Common myeloid progenitor, CD34-positive (primary cell): ENCODE measurements around the gene ATP5PD.

Experiments used
- CTCF ChIA-PET: fragments of 350-600 bp; sonication (Branson Sonifier 250); formaldehyde crosslinking; loops from one replicate; lab custom pipeline; 2021; ENCODE audit warnings: antibody characterized with exemption; lab: Charles Lee
- POLR2A ChIA-PET: fragments of 350-600 bp; sonication (Branson Sonifier 250); formaldehyde crosslinking; loops from one replicate; lab custom pipeline; 2021; ENCODE audit warnings: antibody characterized with exemption; lab: Charles Lee
- DNase-seq, 3 donors: peaks; one replicate each; pipeline versions ENCODE4 v3.0.0 to v3.0.0-alpha.2; 2013
- H3K27ac ChIP-seq, 2 experiments: 1 replicate in 1 of 2; 2 replicates in 1 of 2; pipeline ENCODE4 v1.7.0; 2013; ENCODE audit warnings: inconsistent platforms in 2 of 2, low read length in 2 of 2, mild to moderate bottlenecking in 2 of 2, low read depth in 1 of 2, moderate library complexity in 1 of 2; ENCODE audit not compliant: severe bottlenecking in 2 of 2, insufficient read depth in 1 of 2, poor library complexity in 1 of 2
- H3K27me3 ChIP-seq, 5 experiments: replicated peaks in 2 of 5; 1 replicate in 3 of 5; 2 replicates in 2 of 5; pipeline versions ENCODE4 v1.6.1 to v1.7.0; 2013; ENCODE audit warnings: low read length in 4 of 5, mild to moderate bottlenecking in 2 of 5, moderate library complexity in 2 of 5, inconsistent platforms in 1 of 5; ENCODE audit not compliant: insufficient read depth in 5 of 5, control insufficient read depth in 4 of 5
- H3K36me3 ChIP-seq, 4 experiments: 1 replicate in 2 of 4; 2 replicates in 2 of 4; pipeline versions ENCODE4 v1.6.1 to v1.7.0; 2013; ENCODE audit warnings: low read length in 3 of 4, control low read depth in 1 of 4, mild to moderate bottlenecking in 1 of 4; ENCODE audit not compliant: control insufficient read depth in 4 of 4, insufficient read depth in 4 of 4
- H3K4me1 ChIP-seq, 4 experiments: 1 replicate in 3 of 4; 2 replicates in 1 of 4; pipeline versions ENCODE4 v1.6.1 to v1.7.1; 2013; ENCODE audit warnings: low read length in 3 of 4, mild to moderate bottlenecking in 3 of 4, control low read depth in 1 of 4, inconsistent platforms in 1 of 4, moderate library complexity in 1 of 4; ENCODE audit not compliant: control insufficient read depth in 4 of 4, insufficient read depth in 4 of 4; ENCODE audit errors: control extremely low read depth in 1 of 4
- H3K4me3 ChIP-seq, 7 experiments: 1 replicate in 4 of 7; 2 replicates in 3 of 7; pipeline versions ENCODE4 v1.5.1 to v1.7.0; 2013; ENCODE audit warnings: mild to moderate bottlenecking in 7 of 7, low read length in 6 of 7, moderate library complexity in 6 of 7, inconsistent platforms in 2 of 7, low read depth in 2 of 7, control low read depth in 1 of 7; ENCODE audit not compliant: insufficient read depth in 4 of 7, control insufficient read depth in 1 of 7; ENCODE audit errors: extremely low read depth in 1 of 7
- H3K9me3 ChIP-seq, 5 experiments: 1 replicate in 4 of 5; 2 replicates in 1 of 5; pipeline versions ENCODE4 v1.6.1 to v1.7.1; 2013; ENCODE audit warnings: low read length in 4 of 5, mild to moderate bottlenecking in 2 of 5, inconsistent platforms in 1 of 5, low read depth in 1 of 5, moderate library complexity in 1 of 5; ENCODE audit not compliant: control insufficient read depth in 4 of 5, insufficient read depth in 2 of 5; ENCODE audit errors: control extremely low read depth in 1 of 5
- WGBS: methylation state at CpG from one replicate; pipeline ENCODE4 v1.1.5; 2013; ENCODE audit not compliant: insufficient coverage; 5-methylcytosine and 5-hydroxymethylcytosine counted together

ATP5PD gene

DNA sequence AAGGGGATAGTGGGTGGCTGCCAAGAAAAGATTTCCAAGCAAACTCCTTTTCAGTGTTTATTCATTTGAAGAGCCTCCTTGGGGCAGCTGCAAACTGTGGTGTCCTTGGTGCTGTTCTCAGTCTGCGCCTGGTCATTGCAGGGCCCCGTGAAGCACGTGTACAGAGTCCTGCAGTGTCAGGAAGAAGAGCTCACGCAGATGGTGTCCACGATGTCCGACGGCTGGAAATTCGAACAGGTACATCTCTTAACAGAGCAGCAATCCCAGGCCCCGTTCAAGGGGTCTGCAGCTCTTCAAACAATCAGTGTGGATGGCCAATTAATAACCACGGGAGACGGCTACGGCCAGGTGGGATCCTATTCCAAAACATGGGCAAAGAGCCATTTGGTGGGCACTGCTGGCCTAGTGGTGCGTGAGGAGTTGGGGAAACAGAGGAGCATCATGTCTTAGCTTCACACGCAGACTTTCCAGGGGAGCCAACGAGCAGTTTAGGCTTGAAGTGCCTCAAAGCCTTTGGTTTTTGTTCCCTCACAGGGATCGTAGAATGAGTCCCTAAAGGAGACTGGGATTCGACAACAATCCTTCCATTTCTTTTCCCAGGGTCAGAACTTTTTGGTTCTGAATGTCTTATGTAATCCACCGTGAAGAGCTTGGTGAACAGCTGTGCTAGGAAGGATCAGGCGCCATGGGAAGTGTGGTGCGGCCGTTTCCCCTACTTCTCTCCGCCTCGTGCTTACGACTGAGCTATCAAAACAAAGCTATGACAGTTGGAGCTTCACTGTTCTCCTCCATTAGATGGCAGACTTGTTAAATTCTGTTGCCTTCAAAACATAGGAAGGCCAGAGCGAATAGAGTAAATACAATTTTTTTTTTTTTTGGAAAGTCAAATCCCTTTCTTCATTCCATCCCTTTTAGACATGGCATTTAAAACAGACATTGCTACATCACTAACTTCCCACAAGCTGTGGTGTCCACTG, 12.9 kb upstream of the ATP5PD start:
- no peak overlapping the region for H3K4me3 ChIP-seq
- H3K36me3 ChIP-seq: peaks cover 10 to 60% (median 46%) of the 10 kb centered on the region in 4 experiments
- peaks cover 1 to 10% (median 5%) of the 10 kb centered on the region in 4 experiments for H3K4me1 ChIP-seq
- peak; percentile 69 to 79 (median 78) for DNase-seq
- no peaks in the 10 kb centered on the region for H3K9me3 ChIP-seq
- CTCF ChIA-PET: interaction anchor here (0.6 to 9.9 kb wide), 34 partner anchors 10 to 245 kb away, joined by 3 to 107 read pairs (median 4); partner anchors contain the start of genes ARMC7, KCTD2, NT5C and SLC16A5
- WGBS: 78% methylated on average over 21 of the region's 25 CpGs
- POLR2A ChIA-PET: interaction anchor here (0.6 to 1.5 kb wide), 6 partner anchors 47 to 121 kb away, joined by 3 to 6 read pairs (median 4); partner anchors contain the start of gene ARMC7
- H3K27me3 ChIP-seq: no peaks in the 10 kb centered on the region
- peak overlapping the region; percentile 46 to 68 for H3K27ac ChIP-seq

GRCh38 chr17:75051941-75052340, 5.2 kb upstream of the ATP5PD start:
- no peak for DNase-seq
- H3K4me3 ChIP-seq: no peak overlapping the region
- CTCF ChIA-PET: interaction anchor here (0.5 to 1.8 kb wide), 2 partner anchors 14 to 71 kb away, joined by 4 to 5 read pairs; no protein-coding TSS in a partner anchor
- 100% methylated on average over 2 of the region's 2 CpGs for WGBS
- peaks cover 9 to 42% (median 25%) of the 10 kb centered on the region in 4 experiments for H3K36me3 ChIP-seq
- H3K4me1 ChIP-seq: peaks cover 9 to 16% (median 13%) of the 10 kb centered on the region in 4 experiments
- no peak overlapping the region for H3K27ac ChIP-seq
- no peaks in the 10 kb centered on the region for H3K9me3 ChIP-seq
- H3K27me3 ChIP-seq: no peaks in the 10 kb centered on the region
- POLR2A ChIA-PET: no interaction called here

- Histone ChIP-seq H3K4me3 (no peak overlapping the region), H3K36me3 (peaks cover 8 to 27% (median 19%) of the 10 kb centered on the region in 4 experiments), H3K9me3 (no peaks in the 10 kb centered on the region), H3K27ac (no peak overlapping the region), H3K4me1 (peaks cover 9 to 22% (median 18%) of the 10 kb centered on the region in 4 experiments), H3K27me3 (no peaks in the 10 kb centered on the region)
- POLR2A ChIA-PET: interaction anchor here (0.8 kb wide), 1 partner anchor 16 kb away, joined by 3 read pairs; no protein-coding TSS in a partner anchor
- no peak for DNase-seq
- CTCF ChIA-PET: interaction anchor here (1.2 to 1.7 kb wide), 5 partner anchors 10 to 89 kb away, joined by 3 to 5 read pairs (median 4); no protein-coding TSS in a partner anchor
These were observed 2.9 kb upstream of the ATP5PD start for GRCh38 chr17:75049706-75050105.

DNA sequence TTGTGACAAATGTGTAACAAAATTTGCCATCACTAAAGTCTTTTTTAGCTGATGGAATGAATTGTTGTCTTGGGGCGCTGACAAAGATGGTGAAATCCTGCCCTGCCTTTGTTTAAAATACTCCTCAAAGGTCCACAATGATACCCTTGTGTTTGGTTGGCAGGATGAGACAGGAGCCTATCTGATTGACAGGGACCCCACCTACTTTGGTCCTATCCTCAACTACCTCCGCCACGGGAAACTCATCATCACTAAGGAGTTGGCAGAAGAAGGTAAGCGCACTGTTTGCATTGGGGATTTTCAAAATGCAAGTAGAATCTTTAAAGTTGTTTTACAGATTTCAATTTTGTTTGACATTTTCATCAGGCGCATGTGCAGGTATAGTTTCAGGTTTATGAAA, 2.3 kb upstream of the ATP5PD start:
- Histone ChIP-seq H3K27ac (no peak overlapping the region), H3K36me3 (peaks cover 8 to 23% (median 18%) of the 10 kb centered on the region in 4 experiments), H3K4me3 (no peak overlapping the region), H3K27me3 (no peaks in the 10 kb centered on the region), H3K9me3 (no peaks in the 10 kb centered on the region), H3K4me1 (peaks cover 9 to 23% (median 18%) of the 10 kb centered on the region in 4 experiments)
- WGBS: 96% methylated on average over 4 of the region's 5 CpGs
- CTCF ChIA-PET: interaction anchor here (0.9 to 2.2 kb wide), 11 partner anchors 8 to 153 kb away, joined by 3 to 18 read pairs (median 4); no protein-coding TSS in a partner anchor
- no peak for DNase-seq
- POLR2A ChIA-PET: no interaction called here

DNA sequence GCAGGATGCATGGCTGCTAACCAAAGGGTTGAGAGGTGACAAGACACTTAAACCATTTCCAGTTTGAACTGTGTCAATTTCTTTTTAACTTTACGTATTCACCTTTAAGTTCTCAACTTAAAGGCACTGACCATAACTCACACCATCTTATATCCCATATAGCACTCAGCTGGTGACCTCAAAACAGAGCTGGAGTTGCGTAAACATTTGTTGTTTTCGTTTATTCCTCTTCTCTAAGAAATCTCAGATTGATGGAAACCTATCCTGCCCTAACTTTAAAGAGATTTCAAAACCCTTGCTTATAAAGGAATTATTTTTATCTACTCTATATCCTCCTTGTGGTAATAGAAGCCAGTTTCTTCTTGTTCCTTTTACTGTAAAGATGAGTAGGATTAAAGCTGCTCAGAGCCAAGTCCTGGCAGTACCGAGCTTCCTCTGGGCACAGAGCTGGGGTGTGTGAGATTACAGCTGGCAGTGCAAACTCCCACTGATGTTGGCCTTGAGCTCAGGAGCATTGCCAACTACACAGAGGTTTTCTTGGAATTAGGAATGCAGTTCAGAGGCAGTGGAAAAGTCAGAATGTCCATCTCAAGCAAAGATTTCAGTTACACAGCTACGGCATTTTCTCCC, 1.6 kb upstream of the ATP5PD start:
- Histone ChIP-seq H3K4me3 (peak overlapping the region in 6 of 7 experiments; percentile 60 to 98 (median 94)), H3K27me3 (no peaks in the 10 kb centered on the region), H3K9me3 (no peaks in the 10 kb centered on the region), H3K4me1 (peaks cover 9 to 23% (median 18%) of the 10 kb centered on the region in 4 experiments), H3K27ac (no peak overlapping the region), H3K36me3 (peaks cover 8 to 20% (median 14%) of the 10 kb centered on the region in 4 experiments)
- peak in 1 of 3 donors; percentile 11 for DNase-seq
- 61% methylated on average over 3 of the region's 5 CpGs for WGBS
- ChIA-PET POLR2A (interaction anchor here (0.6 kb wide), 1 partner anchor 222 kb away, joined by 3 read pairs; no protein-coding TSS in a partner anchor), CTCF (interaction anchor here (0.7 to 2.2 kb wide), 11 partner anchors 9 to 153 kb away, joined by 3 to 18 read pairs (median 4); partner anchors contain the start of gene MRPL58)

GRCh38 chr17:75047398-75048098, 779 bp upstream of the ATP5PD start:
- H3K9me3 ChIP-seq: no peaks in the 10 kb centered on the region
- DNase-seq: peak in 2 of 3 donors; percentile 39 to 53
- H3K4me1 ChIP-seq: peaks cover 9 to 23% (median 18%) of the 10 kb centered on the region in 4 experiments
- H3K36me3 ChIP-seq: peaks cover 5 to 14% (median 9%) of the 10 kb centered on the region in 4 experiments
- no peaks in the 10 kb centered on the region for H3K27me3 ChIP-seq
- peak overlapping the region; percentile 40 to 78 for H3K27ac ChIP-seq
- peak overlapping the region; percentile 60 to 98 (median 94) for H3K4me3 ChIP-seq
- 1% methylated on average over 38 of the region's 38 CpGs for WGBS
- ChIA-PET CTCF (interaction anchor here (0.7 to 2.2 kb wide), 9 partner anchors 10 to 154 kb away, joined by 3 to 18 read pairs (median 4); partner anchors contain the start of gene MRPL58), POLR2A (no interaction called here)
